K562 (cell line): ENCODE data around the gene CDPF1. TPM values are rescaled to one million over a fixed set of nuclear protein-coding genes. Genes with fewer than 3 reads are reported as not detected.

ENCODE experiments used
- COPS2 ChIP-seq: fragments of 450-650 bp; conservative IDR thresholded peaks from 2 replicates; pipeline ENCODE4 v1.6.1; 2016; ENCODE audit warnings: mild to moderate bottlenecking, moderate library complexity
- GATAD2B ChIP-seq: fragments of 450-650 bp; IDR thresholded peaks from 2 replicates; pipeline ENCODE4 v1.6.1; 2017; ENCODE audit warnings: mild to moderate bottlenecking, borderline replicate concordance
- HNRNPK ChIP-seq: fragments of 200-400 bp; formaldehyde crosslinking; IDR thresholded peaks from one replicate; pipeline ENCODE4 v1.6.1; 2018; ENCODE audit warnings: mild to moderate bottlenecking, low read depth, low read length; ENCODE audit not compliant: poor library complexity, severe bottlenecking
- KDM5B ChIP-seq: fragments of 200-600 bp; sonication (generic); IDR thresholded peaks from 2 replicates; pipeline ENCODE4 v1.6.1; 2012; ENCODE audit warnings: low read depth, mild to moderate bottlenecking, moderate library complexity, low read length, control low read depth, inconsistent platforms; ENCODE audit not compliant: insufficient replicate concordance
- L3MBTL2 ChIP-seq: fragments of 450-650 bp; IDR thresholded peaks from 2 replicates; pipeline ENCODE4 v1.6.1; 2016; ENCODE audit warnings: mild to moderate bottlenecking, moderate library complexity
- LCOR ChIP-seq: sonication (generic); formaldehyde crosslinking; IDR thresholded peaks from 2 replicates; pipeline ENCODE4 v1.8.0; 2022; ENCODE audit warnings: mild to moderate bottlenecking, missing genetic modification reagents
- MAFK ChIP-seq: IDR thresholded peaks from 2 replicates; pipeline ENCODE4 v1.6.1; 2011; ENCODE audit warnings: low read length, improper control_type of control experiment
- MYNN ChIP-seq, 2 experiments: sonication (generic); formaldehyde crosslinking in 1 of 2; IDR thresholded peaks; 2 replicates each; pipeline versions ENCODE4 v1.5.0 to v1.6.1; 2016 to 2020; ENCODE audit warnings: antibody characterized with exemption in 1 of 2, missing genetic modification reagents in 1 of 2
- NCOA6 ChIP-seq: fragments of 450-650 bp; IDR thresholded peaks from 2 replicates; pipeline ENCODE4 v1.6.1; 2017; ENCODE audit warnings: mild to moderate bottlenecking
- POLR2AphosphoS5 ChIP-seq: IDR thresholded peaks from 2 replicates; pipeline ENCODE4 v1.6.1; 2011; ENCODE audit warnings: mild to moderate bottlenecking, low read depth, low read length, moderate library complexity; ENCODE audit not compliant: control insufficient read depth, insufficient read depth
- TAF15 ChIP-seq: fragments of 200-400 bp; formaldehyde crosslinking; IDR thresholded peaks from 2 replicates; pipeline ENCODE4 v1.6.1; 2017; ENCODE audit warnings: mild to moderate bottlenecking, low read depth, low read length, moderate library complexity
- ZNF507 ChIP-seq: conservative IDR thresholded peaks from 2 replicates; pipeline ENCODE4 v1.6.1; 2017; ENCODE audit warnings: missing genetic modification characterization, missing compliant biosample characterization
- polyA plus RNA-seq, 8 experiments: library from polyadenylated mRNA; depleted of rRNA in 4 of 8; stranded (reverse) in 5 of 8; unstranded in 3 of 8; fragments of >200 nt; fragmentation: Nextera tagmentation in 2 of 8; fragmentation: Illumina TruSeq in 1 of 8; extraction: Ambion mirVana in 2 of 8; extraction: Trizol in 1 of 8; gene quantifications; 2 replicates each; pipeline versions ENCODE4 v1.2.1 to v1.2.3, GENCODE V29; 2011 to 2014; ENCODE audit warnings: inconsistent platforms in 1 of 8, missing spikeins in 1 of 8
- total RNA-seq, 7 experiments: library from RNA; depleted of rRNA in 6 of 7; stranded (reverse); fragments of >200 nt in 6 of 7; fragmentation: Illumina TruSeq in 2 of 7; extraction: Trizol in 2 of 7; gene quantifications; 2 replicates each; pipeline versions ENCODE4 v1.2.1 to v1.2.3, GENCODE V29; 2011 to 2021; ENCODE audit warnings: low replicate concordance in 1 of 7
- TF ChIP-seq, protein P1 (sequence below): fragments of 250-450 bp; sonication (Bioruptor Pico); IDR thresholded peaks from 2 replicates; pipeline ENCODE4 v1.5.0; 2021; ENCODE audit warnings: mild to moderate bottlenecking, borderline replicate concordance
- TF ChIP-seq, protein P2 (sequence below): fragments of 250-450 bp; sonication (Bioruptor Pico); IDR thresholded peaks from 2 replicates; pipeline ENCODE4 v1.6.1; 2021; ENCODE audit warnings: mild to moderate bottlenecking
- TF ChIP-seq, protein P3 (sequence below): sonication (generic); formaldehyde crosslinking; IDR thresholded peaks from 2 replicates; pipeline ENCODE4 v1.8.0; 2023; ENCODE audit warnings: mild to moderate bottlenecking, missing genetic modification reagents

The CDPF1 gene
- total and polyA plus RNA-seq, 9 of the 15 experiments (the other 6 are each of a cell fraction or from before 2014, with no cell fraction given) = 0.84 to 19.5 (median 9.1) TPM

DNA sequence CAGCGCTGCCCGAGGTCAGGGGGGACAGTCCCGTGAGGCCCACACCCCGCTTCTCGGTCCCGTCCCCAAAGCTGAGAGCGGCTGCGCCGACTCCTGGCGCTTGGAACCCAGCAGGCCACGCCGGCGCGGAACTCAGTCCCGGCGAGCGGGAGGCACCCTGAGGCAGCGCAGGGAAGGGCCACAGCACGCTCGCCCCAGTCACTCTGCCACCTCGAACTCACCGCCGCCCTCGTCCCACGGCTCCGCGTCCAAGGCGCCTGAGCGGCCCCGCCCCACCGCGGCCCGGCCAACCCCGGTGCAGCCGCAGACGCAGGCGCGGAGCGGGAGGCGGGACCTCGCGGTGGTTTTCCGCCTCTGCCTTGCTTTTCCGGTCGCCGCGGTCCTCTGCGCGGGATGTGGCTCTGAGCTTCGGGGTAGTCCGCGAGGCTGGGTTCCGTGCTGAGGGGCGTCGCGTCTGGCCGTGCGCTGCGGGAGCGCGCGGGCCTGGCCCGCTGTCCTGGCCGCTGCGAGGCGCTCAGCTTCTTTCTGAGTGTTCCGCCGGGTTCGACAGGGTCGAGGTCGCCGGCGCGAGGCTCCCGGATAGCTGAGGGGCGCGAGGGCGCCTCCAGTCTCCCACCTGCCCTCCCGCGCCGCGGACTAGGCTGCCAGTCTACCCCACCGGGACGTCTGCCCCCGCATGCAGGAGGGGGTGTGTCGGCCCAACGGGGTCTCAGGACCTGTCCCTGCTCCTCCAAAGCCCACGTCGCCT is at the start of gene CDPF1 (continued):
- peak; percentile 96 for TF ChIP-seq L3MBTL2
- TF ChIP-seq, protein P1, sequence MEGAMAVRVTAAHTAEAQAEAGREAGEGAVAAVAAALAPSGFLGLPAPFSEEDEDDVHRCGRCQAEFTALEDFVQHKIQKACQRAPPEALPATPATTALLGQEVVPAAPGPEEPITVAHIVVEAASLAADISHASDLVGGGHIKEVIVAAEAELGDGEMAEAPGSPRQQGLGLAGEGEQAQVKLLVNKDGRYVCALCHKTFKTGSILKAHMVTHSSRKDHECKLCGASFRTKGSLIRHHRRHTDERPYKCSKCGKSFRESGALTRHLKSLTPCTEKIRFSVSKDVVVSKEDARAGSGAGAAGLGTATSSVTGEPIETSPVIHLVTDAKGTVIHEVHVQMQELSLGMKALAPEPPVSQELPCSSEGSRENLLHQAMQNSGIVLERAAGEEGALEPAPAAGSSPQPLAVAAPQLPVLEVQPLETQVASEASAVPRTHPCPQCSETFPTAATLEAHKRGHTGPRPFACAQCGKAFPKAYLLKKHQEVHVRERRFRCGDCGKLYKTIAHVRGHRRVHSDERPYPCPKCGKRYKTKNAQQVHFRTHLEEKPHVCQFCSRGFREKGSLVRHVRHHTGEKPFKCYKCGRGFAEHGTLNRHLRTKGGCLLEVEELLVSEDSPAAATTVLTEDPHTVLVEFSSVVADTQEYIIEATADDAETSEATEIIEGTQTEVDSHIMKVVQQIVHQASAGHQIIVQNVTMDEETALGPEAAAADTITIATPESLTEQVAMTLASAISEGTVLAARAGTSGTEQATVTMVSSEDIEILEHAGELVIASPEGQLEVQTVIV (CRISPR knock-in tag) = no peak
- no peak for TF ChIP-seq HNRNPK
- TF ChIP-seq TAF15 = no peak
- no peak for TF ChIP-seq MAFK
- TF ChIP-seq KDM5B = peak; percentile 64
- no peak for TF ChIP-seq NCOA6
- TF ChIP-seq, protein P2, sequence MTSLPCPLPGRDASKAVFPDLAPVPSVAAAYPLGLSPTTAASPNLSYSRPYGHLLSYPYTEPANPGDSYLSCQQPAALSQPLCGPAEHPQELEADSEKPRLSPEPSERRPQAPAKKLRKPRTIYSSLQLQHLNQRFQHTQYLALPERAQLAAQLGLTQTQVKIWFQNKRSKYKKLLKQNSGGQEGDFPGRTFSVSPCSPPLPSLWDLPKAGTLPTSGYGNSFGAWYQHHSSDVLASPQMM (CRISPR knock-in tag) = no peak
- TF ChIP-seq LCOR (CRISPR knock-in tag) = no peak
- TF ChIP-seq GATAD2B = no peak
- TF ChIP-seq, protein P3, sequence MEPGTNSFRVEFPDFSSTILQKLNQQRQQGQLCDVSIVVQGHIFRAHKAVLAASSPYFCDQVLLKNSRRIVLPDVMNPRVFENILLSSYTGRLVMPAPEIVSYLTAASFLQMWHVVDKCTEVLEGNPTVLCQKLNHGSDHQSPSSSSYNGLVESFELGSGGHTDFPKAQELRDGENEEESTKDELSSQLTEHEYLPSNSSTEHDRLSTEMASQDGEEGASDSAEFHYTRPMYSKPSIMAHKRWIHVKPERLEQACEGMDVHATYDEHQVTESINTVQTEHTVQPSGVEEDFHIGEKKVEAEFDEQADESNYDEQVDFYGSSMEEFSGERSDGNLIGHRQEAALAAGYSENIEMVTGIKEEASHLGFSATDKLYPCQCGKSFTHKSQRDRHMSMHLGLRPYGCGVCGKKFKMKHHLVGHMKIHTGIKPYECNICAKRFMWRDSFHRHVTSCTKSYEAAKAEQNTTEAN (CRISPR knock-in tag) = no peak
- peak; percentile 47 for TF ChIP-seq POLR2AphosphoS5
- TF ChIP-seq ZNF507 (tag) = no peak
- no peak for TF ChIP-seq COPS2
- no peak for TF ChIP-seq MYNN (IDR thresholded peaks at IDR 0.05)
- no peak for TF ChIP-seq MYNN (CRISPR knock-in tag; IDR thresholded peaks at IDR 0.05)
